ENCODE measurements around the gene IMMP2L.

DNA sequence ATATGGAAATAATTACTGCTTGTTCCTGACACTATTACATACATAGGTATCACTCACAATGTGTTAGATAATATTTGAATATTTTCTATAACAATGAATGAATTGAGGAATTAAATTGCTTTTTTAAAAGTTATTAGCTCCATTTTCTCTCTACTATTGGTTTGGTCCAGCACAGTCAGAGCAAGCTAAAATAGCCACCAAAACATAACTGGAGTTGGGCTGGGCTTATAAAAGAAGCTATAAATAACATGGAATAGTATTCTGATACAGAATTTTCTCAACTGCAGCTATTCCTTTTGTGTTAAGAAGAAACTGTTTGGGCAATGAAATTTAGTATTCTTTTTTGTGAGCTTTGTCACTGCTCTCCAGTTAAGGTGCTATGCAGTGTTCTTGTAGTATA, 614.0 kb downstream of the IMMP2L start:
- no peak for TF ChIP-seq TAF1 (IDR thresholded peaks at IDR 0.05; ENCODE audit: borderline replicate concordance, insufficient read depth, low read length)
- TF ChIP-seq, protein P1, sequence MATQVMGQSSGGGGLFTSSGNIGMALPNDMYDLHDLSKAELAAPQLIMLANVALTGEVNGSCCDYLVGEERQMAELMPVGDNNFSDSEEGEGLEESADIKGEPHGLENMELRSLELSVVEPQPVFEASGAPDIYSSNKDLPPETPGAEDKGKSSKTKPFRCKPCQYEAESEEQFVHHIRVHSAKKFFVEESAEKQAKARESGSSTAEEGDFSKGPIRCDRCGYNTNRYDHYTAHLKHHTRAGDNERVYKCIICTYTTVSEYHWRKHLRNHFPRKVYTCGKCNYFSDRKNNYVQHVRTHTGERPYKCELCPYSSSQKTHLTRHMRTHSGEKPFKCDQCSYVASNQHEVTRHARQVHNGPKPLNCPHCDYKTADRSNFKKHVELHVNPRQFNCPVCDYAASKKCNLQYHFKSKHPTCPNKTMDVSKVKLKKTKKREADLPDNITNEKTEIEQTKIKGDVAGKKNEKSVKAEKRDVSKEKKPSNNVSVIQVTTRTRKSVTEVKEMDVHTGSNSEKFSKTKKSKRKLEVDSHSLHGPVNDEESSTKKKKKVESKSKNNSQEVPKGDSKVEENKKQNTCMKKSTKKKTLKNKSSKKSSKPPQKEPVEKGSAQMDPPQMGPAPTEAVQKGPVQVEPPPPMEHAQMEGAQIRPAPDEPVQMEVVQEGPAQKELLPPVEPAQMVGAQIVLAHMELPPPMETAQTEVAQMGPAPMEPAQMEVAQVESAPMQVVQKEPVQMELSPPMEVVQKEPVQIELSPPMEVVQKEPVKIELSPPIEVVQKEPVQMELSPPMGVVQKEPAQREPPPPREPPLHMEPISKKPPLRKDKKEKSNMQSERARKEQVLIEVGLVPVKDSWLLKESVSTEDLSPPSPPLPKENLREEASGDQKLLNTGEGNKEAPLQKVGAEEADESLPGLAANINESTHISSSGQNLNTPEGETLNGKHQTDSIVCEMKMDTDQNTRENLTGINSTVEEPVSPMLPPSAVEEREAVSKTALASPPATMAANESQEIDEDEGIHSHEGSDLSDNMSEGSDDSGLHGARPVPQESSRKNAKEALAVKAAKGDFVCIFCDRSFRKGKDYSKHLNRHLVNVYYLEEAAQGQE (IDR thresholded peaks at IDR 0.05; ENCODE audit: insufficient read depth in 1 of 2, low read depth in 2 of 2, low read length in 2 of 2): no peak
- TF ChIP-seq POLR2AphosphoS5 (IDR thresholded peaks at IDR 0.05; ENCODE audit: low read depth, low read length): no peak
- no peak for TF ChIP-seq SIN3A (IDR thresholded peaks at IDR 0.05; ENCODE audit: borderline replicate concordance, insufficient read depth, low read length)
